HAP-1 (cell line): ENCODE measurements around the gene DSEL.

Source experiments
- DNase-seq, 2 experiments: peaks; one replicate each; pipeline ENCODE4 v3.0.0-alpha.2; 2016 to 2020; ENCODE audit warnings: low spot score in 2 of 2
- H3K27me3 ChIP-seq: fragments of 250-450 bp; sonication (Bioruptor Pico); 2 replicates; pipeline ENCODE4 v1.5.1; 2020; ENCODE audit warnings: low read depth, mild to moderate bottlenecking, moderate library complexity
- H3K36me3 ChIP-seq: fragments of 250-450 bp; sonication (Bioruptor Pico); replicated peaks from 2 replicates; pipeline ENCODE4 v1.5.1; 2020; ENCODE audit warnings: mild to moderate bottlenecking
- H3K4me1 ChIP-seq: fragments of 250-450 bp; sonication (Bioruptor Pico); 2 replicates; pipeline ENCODE4 v1.5.1; 2020; ENCODE audit warnings: mild to moderate bottlenecking
- H3K4me3 ChIP-seq: fragments of 250-450 bp; sonication (Bioruptor Pico); 2 replicates; pipeline ENCODE4 v1.5.1; 2020; ENCODE audit warnings: mild to moderate bottlenecking, moderate library complexity
- H3K9me3 ChIP-seq: fragments of 250-450 bp; sonication (Bioruptor Pico); 2 replicates; pipeline ENCODE4 v1.5.1; 2020; ENCODE audit warnings: mild to moderate bottlenecking, moderate library complexity
- in situ Hi-C: fragments of 300-500 bp; cut with MboI; formaldehyde crosslinking; loops from 3 replicates; pipeline ENCODE4 v1.14.3; 2020; ENCODE audit warnings: low sequenced_read_pairs, inconsistent platforms, mixed read lengths

The DSEL gene

DNA sequence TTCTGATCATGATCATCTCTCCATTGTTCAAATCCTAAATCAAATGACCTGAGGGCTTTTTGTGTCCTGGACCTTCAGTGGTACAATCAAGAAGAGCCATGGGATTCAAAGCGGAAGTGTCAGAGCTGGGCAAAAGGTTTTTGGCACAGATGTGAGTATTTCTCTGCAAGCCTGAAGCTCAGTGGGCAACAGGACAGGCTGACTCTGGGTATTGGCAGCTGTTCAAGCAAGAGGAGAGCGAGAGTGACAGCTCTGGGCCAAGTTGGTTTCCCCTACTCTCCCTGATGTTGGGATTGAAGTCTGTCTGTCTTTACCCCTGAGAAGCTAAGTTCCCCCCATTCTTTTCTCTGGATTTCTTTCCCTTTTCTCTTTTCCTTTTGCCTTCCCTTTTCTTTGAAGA lies 33.3 kb downstream of the DSEL start:
- DNase-seq = no peak
- Histone ChIP-seq H3K27me3 (no peaks in the 10 kb centered on the region), H3K9me3 (no peaks in the 10 kb centered on the region), H3K4me3 (no peak overlapping the region), H3K4me1 (peaks cover 9% of the 10 kb centered on the region), H3K36me3 (no peaks in the 10 kb centered on the region)
- in situ Hi-C loops = no loop called here

DNA sequence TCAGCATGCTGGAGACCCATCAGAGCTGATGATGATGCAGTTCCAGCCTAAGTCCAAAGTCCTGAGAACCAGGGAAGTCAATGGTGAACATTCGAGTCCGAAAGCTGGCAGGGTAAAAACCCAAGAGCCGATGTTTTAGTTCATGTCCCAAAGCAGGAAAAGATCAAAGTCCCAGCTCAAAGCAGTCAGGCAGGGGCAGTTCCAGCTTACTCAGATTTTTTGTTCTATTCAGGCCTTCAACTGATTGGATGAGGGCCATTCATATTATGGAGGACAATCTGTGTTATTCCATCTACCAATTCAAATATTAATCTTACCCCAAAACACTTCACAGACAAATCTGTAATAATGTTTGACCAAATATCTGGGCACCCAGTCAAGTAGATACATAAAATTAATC lies 38.3 kb downstream of the DSEL start:
- in situ Hi-C loops = no loop called here
- Histone ChIP-seq H3K36me3 (no peaks in the 10 kb centered on the region), H3K9me3 (no peaks in the 10 kb centered on the region), H3K4me3 (no peak overlapping the region), H3K27me3 (no peaks in the 10 kb centered on the region), H3K4me1 (no peaks in the 10 kb centered on the region)
- DNase-seq = no peak

DNA sequence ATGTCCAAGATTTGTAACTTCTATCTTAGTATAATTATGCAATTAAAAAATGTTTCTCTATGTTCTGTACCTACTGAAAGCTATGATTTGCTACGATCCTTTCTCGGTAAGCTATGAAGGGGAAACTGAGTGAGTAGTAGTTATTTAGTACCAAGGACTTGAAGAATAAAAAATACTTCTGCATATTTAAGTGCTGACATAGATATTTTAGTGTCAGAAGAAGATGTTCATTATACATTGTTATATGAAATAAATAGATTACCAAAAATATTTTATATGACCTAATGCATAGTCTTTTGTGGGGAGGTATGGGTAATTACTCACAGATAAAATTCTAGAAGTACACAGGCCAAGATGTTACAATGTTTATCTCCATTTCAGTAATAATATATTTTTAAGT lies 39.0 kb downstream of the DSEL start:
- no peak for DNase-seq
- H3K4me3 ChIP-seq = no peak overlapping the region
- in situ Hi-C loops = no loop called here
- no peaks in the 10 kb centered on the region for H3K9me3 ChIP-seq
- no peaks in the 10 kb centered on the region for H3K4me1 ChIP-seq
- H3K36me3 ChIP-seq = no peaks in the 10 kb centered on the region
- H3K27me3 ChIP-seq = no peaks in the 10 kb centered on the region

DNA sequence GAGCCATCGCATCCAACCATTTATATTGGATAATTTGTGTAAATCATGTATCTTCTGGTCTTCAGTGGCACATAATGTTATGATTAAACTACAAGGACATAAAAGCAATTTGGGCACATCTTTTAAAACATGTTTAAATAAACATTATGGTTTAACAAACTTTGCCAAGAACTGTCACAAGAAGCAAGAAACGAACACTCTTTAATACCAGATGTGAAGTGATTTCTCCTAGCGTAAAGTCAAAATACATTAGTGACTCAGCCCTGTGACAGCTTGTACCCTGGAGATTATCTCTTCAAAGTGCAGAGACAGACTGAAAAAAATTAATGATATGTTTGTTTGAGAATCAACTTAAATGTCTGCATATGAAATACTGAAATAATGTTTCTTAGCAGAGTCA lies 39.9 kb downstream of the DSEL start:
- no peak overlapping the region for H3K4me3 ChIP-seq
- H3K36me3 ChIP-seq = no peaks in the 10 kb centered on the region
- in situ Hi-C loops = no loop called here
- DNase-seq = no peak
- no peaks in the 10 kb centered on the region for H3K9me3 ChIP-seq
- H3K27me3 ChIP-seq = no peaks in the 10 kb centered on the region
- H3K4me1 ChIP-seq = no peaks in the 10 kb centered on the region

DNA sequence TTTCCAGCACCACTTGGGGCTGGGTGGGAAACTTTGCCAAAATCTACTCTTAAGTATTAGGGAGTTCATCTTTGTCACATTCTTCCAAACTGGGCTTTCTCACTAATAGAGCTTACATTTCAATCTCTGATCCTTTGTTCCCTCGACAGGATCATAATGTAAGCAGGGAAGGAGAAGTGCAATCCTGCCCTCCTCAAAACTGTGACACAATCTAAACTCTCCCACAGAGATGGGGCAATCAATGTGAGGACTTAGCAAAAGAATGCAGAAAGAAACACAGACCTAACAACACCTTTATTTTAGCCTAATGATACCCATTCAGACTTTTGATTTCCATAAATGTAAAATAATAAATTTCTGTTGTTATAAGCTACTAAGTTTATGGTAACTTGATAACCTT lies 40.8 kb downstream of the DSEL start:
- no peak for DNase-seq
- Histone ChIP-seq H3K9me3 (no peaks in the 10 kb centered on the region), H3K36me3 (no peaks in the 10 kb centered on the region), H3K4me1 (no peaks in the 10 kb centered on the region), H3K27me3 (no peaks in the 10 kb centered on the region), H3K4me3 (no peak overlapping the region)
- in situ Hi-C loops = no loop called here

DNA sequence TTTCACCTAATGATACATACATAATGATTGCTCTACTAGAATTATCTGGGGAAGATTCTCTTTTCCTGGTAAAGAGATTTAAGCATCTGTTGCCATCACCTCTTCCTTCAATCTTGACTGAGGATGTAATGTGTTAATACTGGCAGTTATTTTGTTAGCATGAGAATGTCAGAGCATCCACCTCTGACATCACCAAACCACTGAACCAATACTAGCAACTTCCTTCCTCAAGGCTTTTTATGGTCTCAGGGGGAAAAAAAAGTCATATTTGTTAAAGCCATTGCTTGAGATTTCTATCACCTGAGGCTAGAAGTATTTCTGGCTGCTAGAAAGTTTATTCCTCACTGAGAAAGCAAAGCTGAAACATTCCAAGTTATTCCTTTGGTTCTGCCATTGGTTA lies 48.5 kb downstream of the DSEL start:
- Histone ChIP-seq H3K36me3 (no peaks in the 10 kb centered on the region), H3K27me3 (no peaks in the 10 kb centered on the region), H3K4me3 (no peak overlapping the region), H3K9me3 (no peaks in the 10 kb centered on the region), H3K4me1 (no peaks in the 10 kb centered on the region)
- in situ Hi-C loops = no loop called here
- DNase-seq = no peak

DNA sequence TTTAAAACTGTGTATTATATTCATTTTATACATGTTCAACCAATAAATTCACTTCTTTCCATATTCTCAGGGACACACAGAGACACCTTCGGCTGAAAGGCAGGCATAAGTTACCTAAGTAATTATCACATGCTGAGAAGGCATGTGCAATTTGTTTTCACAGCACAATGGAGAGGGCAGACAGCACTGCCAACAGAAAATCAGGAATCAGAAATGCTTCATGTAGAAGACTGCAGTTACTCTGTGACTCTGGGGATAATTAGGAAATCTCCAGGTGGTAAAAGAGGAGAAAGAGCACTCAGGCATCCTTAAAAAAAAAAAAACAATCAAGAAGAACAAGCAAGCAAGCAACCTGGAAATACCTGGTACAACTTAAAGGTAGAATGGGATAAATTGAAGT lies 49.3 kb downstream of the DSEL start:
- DNase-seq = no peak
- in situ Hi-C loops = no loop called here

DNA sequence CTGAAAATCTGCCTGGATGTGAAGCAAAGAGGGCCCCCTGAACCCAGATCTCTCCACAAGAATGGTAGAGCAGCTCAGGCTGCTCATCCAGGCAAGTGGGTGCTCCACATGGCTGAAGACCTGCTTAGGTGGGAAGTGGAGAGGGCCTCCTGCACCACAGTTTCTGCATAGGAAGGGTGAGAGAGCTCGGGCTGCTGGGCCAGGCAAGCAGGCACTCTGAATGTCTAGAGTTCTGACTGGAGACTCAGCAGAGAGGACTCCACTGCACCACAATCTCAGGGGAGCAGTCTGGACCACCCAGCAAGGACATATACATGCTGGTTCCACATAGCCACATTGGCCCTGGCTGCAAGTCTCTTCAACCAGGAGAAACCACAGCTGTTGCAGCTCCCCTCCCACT lies 52.0 kb downstream of the DSEL start:
- Histone ChIP-seq H3K4me1 (no peaks in the 10 kb centered on the region), H3K4me3 (no peak overlapping the region), H3K36me3 (no peaks in the 10 kb centered on the region), H3K9me3 (no peaks in the 10 kb centered on the region), H3K27me3 (no peaks in the 10 kb centered on the region)
- no peak for DNase-seq
- in situ Hi-C loops = no loop called here

More for the DNA sequence above, 49.3 kb downstream of the DSEL start:
- Histone ChIP-seq H3K36me3 (no peaks in the 10 kb centered on the region), H3K4me3 (no peak overlapping the region), H3K9me3 (no peaks in the 10 kb centered on the region), H3K4me1 (no peaks in the 10 kb centered on the region), H3K27me3 (no peaks in the 10 kb centered on the region)

DNA sequence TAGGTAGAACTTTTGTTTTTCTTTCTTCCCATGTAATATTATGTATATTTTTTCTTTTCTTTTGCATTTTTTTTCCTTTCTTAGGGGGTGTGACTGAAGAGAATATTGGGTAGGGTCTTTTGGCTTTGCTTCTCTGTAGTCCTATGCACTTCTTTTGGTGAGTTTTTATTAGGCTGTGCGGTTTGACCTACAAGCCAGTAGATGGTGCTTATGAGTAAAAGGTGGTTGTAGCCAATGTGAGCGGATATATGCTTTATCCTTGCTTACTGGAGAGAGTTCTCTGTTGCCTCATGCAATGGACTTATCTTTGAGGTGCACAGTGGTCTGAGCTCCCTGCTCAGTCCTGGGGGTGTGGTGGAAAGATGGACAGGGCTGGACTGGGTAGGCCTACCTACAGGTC lies 52.7 kb downstream of the DSEL start:
- no peak overlapping the region for H3K4me3 ChIP-seq
- DNase-seq = no peak
- no peaks in the 10 kb centered on the region for H3K9me3 ChIP-seq
- in situ Hi-C loops = no loop called here
- H3K4me1 ChIP-seq = no peaks in the 10 kb centered on the region
- no peaks in the 10 kb centered on the region for H3K27me3 ChIP-seq
- no peaks in the 10 kb centered on the region for H3K36me3 ChIP-seq

DNA sequence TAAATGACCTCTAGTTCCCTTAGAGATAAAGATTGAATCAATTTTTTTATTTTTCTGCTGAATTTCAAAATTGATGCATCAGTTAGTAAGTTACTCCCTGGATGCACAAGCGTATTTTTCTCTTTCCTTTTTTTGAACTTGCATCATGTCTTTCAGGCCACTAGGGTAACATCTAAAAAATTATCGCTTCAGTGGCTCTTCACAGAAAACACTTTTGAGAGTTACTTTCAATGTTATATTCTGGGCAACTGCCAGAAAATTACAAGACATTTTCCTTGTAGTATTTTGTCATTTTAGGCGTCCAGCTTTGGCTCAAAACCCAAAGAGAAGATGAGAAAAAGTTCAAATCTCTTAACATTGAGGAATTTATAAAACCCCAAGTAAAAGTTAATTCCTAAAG lies 59.8 kb downstream of the DSEL start:
- DNase-seq = no peak
- Histone ChIP-seq H3K9me3 (no peaks in the 10 kb centered on the region), H3K27me3 (no peaks in the 10 kb centered on the region), H3K4me1 (no peaks in the 10 kb centered on the region), H3K4me3 (no peak overlapping the region), H3K36me3 (no peaks in the 10 kb centered on the region)
- in situ Hi-C loops = no loop called here
